GM21526 (cell line): Measurements from ENCODE around the gene ARSA.

ENCODE experiments used
- ATAC-seq: cut with Tn5 transposase; IDR thresholded peaks from one replicate; pipeline ENCODE4 v1.9.1; 2021; ENCODE audit warnings: moderate library complexity; ENCODE audit not compliant: unreplicated experiment, low FRiP score

ARSA gene

GRCh38 chr22:50606165-50606945 is 21.6 kb downstream of the ARSA start:
- ATAC-seq: no peak

GRCh38 chr22:50605613-50606074 is 22.3 kb downstream of the ARSA start:
- ATAC-seq: no peak

GRCh38 chr22:50605002-50605612 is 22.8 kb downstream of the ARSA start:
- no peak for ATAC-seq

GRCh38 chr22:50604256-50605001 is 23.5 kb downstream of the ARSA start:
- no peak for ATAC-seq

GRCh38 chr22:50603511-50604255 is 24.3 kb downstream of the ARSA start:
- no peak for ATAC-seq

- no peak for ATAC-seq
Measured at GRCh38 chr22:50602338-50602700, 25.6 kb downstream of the ARSA start.

GRCh38 chr22:50601669-50602337 is 26.1 kb downstream of the ARSA start:
- no peak for ATAC-seq

GRCh38 chr22:50600967-50601668 is 26.8 kb downstream of the ARSA start:
- ATAC-seq: no peak

- no peak for ATAC-seq
Measured at GRCh38 chr22:50600538-50600937, 27.4 kb downstream of the ARSA start, which contains the start of gene MAPK8IP2. Gene MAPK8IP2, plus strand, starts transcription at chr22:50600793. Its CDS starts 26 bp downstream, at chr22:50600819.

GRCh38 chr22:50599816-50600455 is 28.0 kb downstream of the ARSA start:
- no peak for ATAC-seq

- no peak for ATAC-seq
Measured at GRCh38 chr22:50597097-50597496, 30.9 kb downstream of the ARSA start.

- ATAC-seq: no peak
Measured at GRCh38 chr22:50595189-50595588, 32.8 kb downstream of the ARSA start.

- no peak for ATAC-seq
Measured at GRCh38 chr22:50587407-50587806, 40.5 kb downstream of the ARSA start.

- no peak for ATAC-seq
Measured at GRCh38 chr22:50586416-50586815, 41.5 kb downstream of the ARSA start.

- ATAC-seq: no peak
Measured at GRCh38 chr22:50585781-50586180, 42.2 kb downstream of the ARSA start.

- ATAC-seq: no peak
Measured at GRCh38 chr22:50585238-50585637, 42.7 kb downstream of the ARSA start.

GRCh38 chr22:50584106-50585096 is 43.6 kb downstream of the ARSA start:
- ATAC-seq: no peak
